ENCODE measurements around the gene LRRC4C.

Gene LRRC4C

DNA sequence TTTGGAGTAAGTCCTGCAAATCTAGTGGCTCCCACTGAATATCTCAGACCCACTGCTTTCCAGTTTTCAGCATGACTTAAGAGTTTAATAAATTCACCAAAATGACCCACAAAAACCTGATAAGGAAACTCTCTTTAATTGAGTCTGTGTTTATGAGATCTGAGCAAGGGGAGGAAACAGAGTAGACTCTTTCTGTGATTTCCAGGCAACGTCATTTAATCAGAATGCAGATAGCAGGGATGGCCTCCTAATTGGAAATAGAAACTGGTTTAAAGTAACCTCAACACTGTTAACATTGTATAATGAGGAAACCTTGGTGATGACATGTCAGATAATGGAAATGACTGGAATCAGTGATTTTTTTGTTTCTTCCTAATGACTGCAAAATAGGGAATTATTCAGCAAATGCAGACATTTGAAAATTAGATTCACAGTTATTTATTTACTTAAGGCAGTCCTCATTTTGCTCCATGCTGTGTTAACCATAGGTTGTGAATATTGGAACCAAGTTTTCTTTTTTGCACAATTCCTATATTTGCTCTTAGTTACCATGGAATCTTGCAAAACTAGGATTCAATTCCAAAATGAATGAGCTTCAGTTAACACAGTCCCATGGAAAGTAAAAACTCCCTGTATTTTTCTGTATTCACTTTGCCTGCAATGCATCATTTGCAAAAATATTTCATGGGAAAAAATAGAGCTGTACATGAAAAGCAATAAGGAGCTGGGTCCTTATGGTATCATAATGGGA, 1324.5 kb downstream of the LRRC4C start:
- Histone ChIP-seq H3K4me3 (no peak overlapping the region), H3K27me3 (no peaks in the 10 kb centered on the region), H3K36me3 (no peaks in the 10 kb centered on the region), H3K9me3 (no peaks in the 10 kb centered on the region), H3K4me1 (no peaks in the 10 kb centered on the region), H3K27ac (no peak overlapping the region)
- TF ChIP-seq, protein P1, sequence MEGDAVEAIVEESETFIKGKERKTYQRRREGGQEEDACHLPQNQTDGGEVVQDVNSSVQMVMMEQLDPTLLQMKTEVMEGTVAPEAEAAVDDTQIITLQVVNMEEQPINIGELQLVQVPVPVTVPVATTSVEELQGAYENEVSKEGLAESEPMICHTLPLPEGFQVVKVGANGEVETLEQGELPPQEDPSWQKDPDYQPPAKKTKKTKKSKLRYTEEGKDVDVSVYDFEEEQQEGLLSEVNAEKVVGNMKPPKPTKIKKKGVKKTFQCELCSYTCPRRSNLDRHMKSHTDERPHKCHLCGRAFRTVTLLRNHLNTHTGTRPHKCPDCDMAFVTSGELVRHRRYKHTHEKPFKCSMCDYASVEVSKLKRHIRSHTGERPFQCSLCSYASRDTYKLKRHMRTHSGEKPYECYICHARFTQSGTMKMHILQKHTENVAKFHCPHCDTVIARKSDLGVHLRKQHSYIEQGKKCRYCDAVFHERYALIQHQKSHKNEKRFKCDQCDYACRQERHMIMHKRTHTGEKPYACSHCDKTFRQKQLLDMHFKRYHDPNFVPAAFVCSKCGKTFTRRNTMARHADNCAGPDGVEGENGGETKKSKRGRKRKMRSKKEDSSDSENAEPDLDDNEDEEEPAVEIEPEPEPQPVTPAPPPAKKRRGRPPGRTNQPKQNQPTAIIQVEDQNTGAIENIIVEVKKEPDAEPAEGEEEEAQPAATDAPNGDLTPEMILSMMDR (IDR thresholded peaks at IDR 0.05), result no peak
- DNase-seq, result no peak
- intact Hi-C loops (cut with DNase I; ENCODE audit: low total_unique reads), result no loop called here

DNA sequence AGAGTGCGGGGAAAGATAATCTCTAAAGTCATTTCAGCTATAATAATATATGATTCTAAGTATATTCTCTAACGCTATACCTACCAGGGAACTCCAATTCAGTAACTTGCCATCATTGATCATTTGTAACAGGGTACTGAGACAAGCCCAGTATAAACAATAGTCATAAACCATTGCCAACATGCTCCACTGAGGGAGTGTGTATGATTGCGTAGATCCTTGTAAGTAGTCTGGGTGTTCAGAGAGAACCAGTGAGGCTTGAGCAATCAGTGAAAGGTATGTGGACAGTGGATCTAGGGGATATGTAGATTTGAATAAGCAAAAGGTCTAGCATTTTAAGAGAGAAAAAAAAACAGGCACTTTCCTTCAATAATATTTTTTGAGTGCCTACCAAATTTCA, 1326.0 kb downstream of the LRRC4C start:
- no peaks in the 10 kb centered on the region for H3K4me1 ChIP-seq
- no peaks in the 10 kb centered on the region for H3K9me3 ChIP-seq
- no peak overlapping the region for H3K27ac ChIP-seq
- H3K36me3 ChIP-seq, result no peaks in the 10 kb centered on the region
- DNase-seq, result no peak
- no peak overlapping the region for H3K4me3 ChIP-seq
- TF ChIP-seq, protein P1 (IDR thresholded peaks at IDR 0.05), result no peak
- no peaks in the 10 kb centered on the region for H3K27me3 ChIP-seq
- intact Hi-C loops (cut with DNase I; ENCODE audit: low total_unique reads), result no loop called here

DNA sequence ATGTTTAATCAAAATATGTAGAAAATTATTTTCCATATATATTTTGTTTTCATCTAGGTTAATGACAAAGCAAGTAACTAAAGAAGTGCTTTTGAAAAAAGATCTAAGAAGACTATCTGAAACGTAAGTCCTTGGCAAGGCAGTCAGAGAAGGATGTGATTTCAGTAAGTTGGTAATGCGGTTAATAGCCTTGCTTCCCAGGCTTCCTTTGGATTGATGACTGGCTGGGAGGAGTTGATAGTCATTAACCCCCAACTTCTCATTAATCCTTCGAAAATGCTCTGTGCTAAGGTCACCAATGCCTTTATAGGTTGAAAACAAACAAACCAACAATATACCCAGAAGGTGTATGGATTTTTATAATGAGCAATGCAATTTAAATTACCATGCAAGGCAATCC, 1326.5 kb downstream of the LRRC4C start:
- Histone ChIP-seq H3K27me3 (no peaks in the 10 kb centered on the region), H3K36me3 (no peaks in the 10 kb centered on the region), H3K4me3 (no peak overlapping the region), H3K4me1 (no peaks in the 10 kb centered on the region), H3K9me3 (no peaks in the 10 kb centered on the region), H3K27ac (no peak overlapping the region)
- TF ChIP-seq, protein P1 (IDR thresholded peaks at IDR 0.05), result no peak
- intact Hi-C loops (cut with DNase I; ENCODE audit: low total_unique reads), result no loop called here
- no peak for DNase-seq

DNA sequence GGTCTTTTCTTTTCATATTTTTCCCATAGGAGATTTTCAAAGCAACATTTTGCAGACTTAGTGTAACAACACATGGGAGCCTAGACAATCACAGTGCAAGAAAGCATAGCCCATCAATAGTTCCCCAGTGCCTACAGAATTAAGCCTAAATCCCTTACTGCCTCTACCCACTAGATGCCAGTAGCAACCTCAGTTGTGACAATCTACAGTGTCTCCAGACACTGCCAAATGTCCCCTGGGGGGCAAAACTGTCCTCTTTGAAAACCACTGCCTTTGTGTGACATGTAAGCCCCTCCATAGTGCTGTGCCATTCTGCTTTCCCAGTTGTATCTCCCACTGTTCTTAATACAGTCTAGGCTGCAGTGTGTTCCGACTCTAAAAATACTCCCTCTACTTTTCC, 1329.0 kb downstream of the LRRC4C start:
- Histone ChIP-seq H3K27ac (no peak overlapping the region), H3K4me1 (no peaks in the 10 kb centered on the region), H3K36me3 (no peaks in the 10 kb centered on the region), H3K9me3 (no peaks in the 10 kb centered on the region), H3K4me3 (no peak overlapping the region), H3K27me3 (no peaks in the 10 kb centered on the region)
- TF ChIP-seq, protein P1 (IDR thresholded peaks at IDR 0.05), result no peak
- intact Hi-C loops (cut with DNase I; ENCODE audit: low total_unique reads), result no loop called here
- no peak for DNase-seq

DNA sequence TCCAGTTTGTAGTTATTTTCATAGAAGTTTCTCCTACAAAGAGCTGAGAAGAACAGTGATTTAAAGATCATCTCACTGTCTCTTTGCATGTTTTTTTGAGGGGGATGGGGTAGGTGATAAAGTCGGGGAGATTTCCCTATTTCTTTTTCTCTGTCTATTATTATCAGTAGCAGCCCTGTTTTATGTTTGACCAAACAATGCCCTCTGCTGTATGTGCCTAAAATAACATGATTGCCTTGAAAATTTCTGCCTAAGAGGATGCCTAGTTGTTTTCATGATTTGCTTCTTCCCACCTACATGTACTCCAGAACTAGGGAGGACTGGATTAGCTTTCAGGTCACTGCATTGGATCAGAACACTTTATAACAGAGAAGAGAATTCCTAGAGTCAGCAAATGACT, 1330.2 kb downstream of the LRRC4C start:
- intact Hi-C loops (cut with DNase I; ENCODE audit: low total_unique reads), result no loop called here
- TF ChIP-seq, protein P1 (IDR thresholded peaks at IDR 0.05), result no peak
- Histone ChIP-seq H3K27me3 (no peaks in the 10 kb centered on the region), H3K4me3 (no peak overlapping the region), H3K9me3 (no peaks in the 10 kb centered on the region), H3K4me1 (no peaks in the 10 kb centered on the region), H3K36me3 (no peaks in the 10 kb centered on the region), H3K27ac (no peak overlapping the region)
- DNase-seq, result no peak

DNA sequence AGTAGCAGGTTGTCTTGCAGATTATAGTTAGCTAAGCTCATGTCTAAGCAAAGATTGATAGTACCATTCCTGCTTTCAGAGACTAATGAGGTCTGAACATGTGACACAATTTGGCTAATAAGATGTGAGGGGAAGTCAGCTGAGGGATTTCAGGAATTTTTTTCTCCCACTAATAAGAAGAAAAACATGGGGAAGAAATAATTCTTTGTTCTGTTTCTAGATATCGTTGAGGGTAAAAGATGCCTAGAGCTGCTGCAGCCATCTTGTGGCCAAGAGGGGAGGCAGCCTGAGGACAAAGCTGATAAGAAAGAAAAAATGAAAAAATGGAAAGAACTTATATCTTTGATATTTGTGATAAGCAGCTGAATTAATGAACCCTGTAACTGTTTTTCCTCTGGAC, 1334.4 kb downstream of the LRRC4C start:
- intact Hi-C loops (cut with DNase I; ENCODE audit: low total_unique reads), result no loop called here
- Histone ChIP-seq H3K36me3 (no peaks in the 10 kb centered on the region), H3K27ac (no peak overlapping the region), H3K4me3 (no peak overlapping the region), H3K27me3 (no peaks in the 10 kb centered on the region), H3K4me1 (no peaks in the 10 kb centered on the region), H3K9me3 (no peaks in the 10 kb centered on the region)
- TF ChIP-seq, protein P1 (IDR thresholded peaks at IDR 0.05), result no peak
- no peak for DNase-seq

All from tibial artery (tissue), 4 donors.